Measurements from ENCODE around the gene EPB41L2. TPM values are rescaled to one million over a fixed set of nuclear protein-coding genes. Genes with fewer than 3 reads are reported as not detected.
"Not testable (repeated sequence)": the region's sequence is repeated elsewhere in the genome, so short reads cannot be mapped to it uniquely, and the experiment has no call there.

The EPB41L2 gene
- polyA plus RNA-seq, 5 donors: 174 to 333 (median 271) TPM

DNA sequence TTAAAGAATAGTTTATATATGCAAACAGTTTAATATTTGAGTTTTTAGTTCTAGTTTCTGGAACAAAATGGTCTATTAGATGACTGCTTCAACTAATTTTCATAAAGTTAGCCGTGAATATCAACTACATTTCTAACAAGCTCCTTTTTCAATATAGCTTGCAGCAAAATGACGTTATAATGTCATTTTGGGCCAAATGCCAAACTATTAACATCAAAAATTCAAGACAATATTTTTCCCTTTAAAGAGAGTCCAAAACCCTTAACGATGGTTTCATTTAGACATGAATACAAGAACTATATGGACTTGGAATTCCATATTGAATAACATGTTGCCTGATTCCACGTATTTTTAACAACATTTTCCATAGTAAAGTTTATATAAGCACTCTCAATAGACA, 144.9 kb downstream of the EPB41L2 start:
- DNase-seq: peak in 1 of 2 donors; percentile 39

DNA sequence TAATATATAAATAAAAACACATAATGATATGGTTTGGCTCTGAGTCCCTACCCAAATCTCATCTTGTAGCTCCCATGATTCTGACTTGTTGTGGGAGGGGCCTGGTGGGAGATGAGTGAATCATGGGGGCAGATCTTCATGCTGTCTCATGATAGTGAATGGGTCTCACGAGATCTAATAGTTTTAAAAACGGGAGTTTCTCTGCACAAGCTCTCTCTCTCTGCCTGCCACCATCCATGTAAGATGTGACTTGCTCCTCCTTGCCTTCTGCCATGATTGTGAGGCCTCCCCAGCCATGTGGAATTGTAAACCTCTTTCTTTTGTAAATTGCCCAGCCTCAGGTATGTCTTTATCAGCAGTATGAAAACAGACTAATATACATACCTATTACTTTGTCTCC, 147.4 kb downstream of the EPB41L2 start:
- not testable (repeated sequence) for DNase-seq

DNA sequence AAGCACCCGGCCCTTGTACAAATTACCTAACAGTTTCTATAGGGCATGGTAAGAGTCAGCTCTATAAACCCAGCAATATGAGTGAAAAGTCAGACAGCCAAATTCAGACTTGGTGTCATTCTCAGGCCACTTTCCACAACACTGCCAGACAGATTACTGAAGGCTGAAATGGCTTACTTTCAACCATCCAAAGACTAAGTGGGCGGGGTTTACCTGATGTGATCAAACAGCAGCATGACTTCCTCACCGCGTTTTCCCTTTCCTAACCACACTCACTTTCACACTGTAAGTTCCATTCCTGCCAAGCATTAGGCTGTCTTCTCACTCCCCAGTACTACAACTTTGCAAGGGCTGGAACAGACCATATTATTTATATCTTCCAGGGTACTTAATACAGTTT, 149.9 kb downstream of the EPB41L2 start:
- DNase-seq: no peak

- no peak for DNase-seq
Observed at GRCh38 chr6:130912434-130912833, 150.6 kb downstream of the EPB41L2 start.

- no peak for DNase-seq
Observed at GRCh38 chr6:130908958-130909357, 154.1 kb downstream of the EPB41L2 start.

GRCh38 chr6:130908188-130908587, 154.9 kb downstream of the EPB41L2 start:
- no peak for DNase-seq

DNA sequence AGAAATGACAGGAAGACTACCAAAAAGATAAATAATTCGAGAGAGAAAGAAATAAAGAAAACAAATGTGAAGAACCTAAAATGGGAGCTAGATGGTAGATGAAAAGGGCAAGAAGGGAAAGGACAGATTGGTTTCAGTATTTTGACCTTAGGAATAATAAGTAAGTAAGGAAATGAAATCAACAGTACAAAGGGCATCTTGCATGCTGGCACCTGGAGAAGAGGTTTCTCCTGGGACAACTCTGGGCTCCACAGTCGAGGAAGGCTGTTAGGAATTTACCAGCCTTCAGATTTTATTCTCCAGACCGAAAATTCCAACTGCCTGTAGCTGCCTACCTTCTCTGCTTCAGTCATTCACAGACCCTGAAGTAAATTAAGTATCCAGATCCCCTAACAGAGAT, 155.4 kb downstream of the EPB41L2 start:
- no peak for DNase-seq

GRCh38 chr6:130906736-130907381, 156.2 kb downstream of the EPB41L2 start:
- DNase-seq: no peak

- DNase-seq: no peak
Observed at GRCh38 chr6:130903602-130904001, 159.4 kb downstream of the EPB41L2 start.

DNA sequence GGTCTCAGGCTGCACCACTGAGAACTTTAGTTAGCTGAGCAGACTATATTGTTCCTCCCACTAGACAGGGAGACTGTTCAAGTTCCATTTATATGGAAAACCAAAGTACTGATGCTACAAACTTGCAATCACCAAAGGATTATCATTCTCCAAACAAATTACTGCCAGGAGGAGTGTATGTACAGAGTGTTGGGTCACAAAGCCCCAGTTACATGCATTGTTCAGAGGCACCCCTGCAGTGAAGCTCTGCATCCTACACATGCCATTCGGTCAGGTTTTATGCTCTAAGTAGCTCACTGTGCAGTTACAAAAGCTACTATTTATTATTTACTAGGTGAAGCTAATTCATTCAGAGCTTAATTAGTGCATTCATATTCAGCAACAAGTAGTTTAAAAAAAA, 160.0 kb downstream of the EPB41L2 start:
- no peak for DNase-seq

DNA sequence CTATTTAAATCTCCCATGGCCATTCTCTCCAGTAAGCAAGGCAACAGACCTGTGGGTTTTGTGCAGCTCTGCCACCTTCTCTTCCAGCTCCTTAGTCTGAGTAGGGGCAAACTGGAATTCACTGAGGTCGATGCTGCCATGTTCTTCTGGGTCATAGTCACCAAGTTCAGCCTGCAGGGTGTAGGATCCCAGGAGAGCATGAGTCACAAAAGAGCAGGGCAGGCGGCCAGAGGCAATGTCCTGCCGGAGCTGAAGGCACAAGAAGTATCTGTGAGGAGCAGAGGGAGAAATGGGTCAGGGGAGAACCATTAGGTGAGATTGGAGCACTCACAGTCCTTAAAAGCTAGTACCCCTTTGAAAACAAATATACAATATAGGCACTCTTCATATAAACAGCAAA, 162.1 kb downstream of the EPB41L2 start:
- no peak for DNase-seq

DNA sequence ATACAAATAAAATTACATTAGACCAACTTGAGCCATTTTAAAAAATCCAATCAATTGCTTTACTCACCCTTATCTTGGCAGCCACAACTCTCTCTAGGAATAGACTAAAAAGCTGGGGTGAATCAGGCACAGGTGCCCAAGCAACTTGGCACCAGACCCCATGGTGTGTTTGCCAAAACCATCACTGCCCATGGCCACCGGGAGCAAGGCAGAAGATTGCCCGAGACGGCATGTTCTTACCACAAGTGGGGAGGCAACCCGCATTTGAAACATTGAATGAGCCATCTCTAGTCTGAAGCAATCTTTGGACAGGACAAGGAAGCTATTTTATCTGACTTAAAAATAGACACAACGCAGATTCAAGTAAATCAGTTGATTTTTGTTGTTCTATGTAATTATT, 166.8 kb downstream of the EPB41L2 start:
- DNase-seq: no peak

GRCh38 chr6:130895516-130895915, 167.5 kb downstream of the EPB41L2 start:
- no peak for DNase-seq

DNA sequence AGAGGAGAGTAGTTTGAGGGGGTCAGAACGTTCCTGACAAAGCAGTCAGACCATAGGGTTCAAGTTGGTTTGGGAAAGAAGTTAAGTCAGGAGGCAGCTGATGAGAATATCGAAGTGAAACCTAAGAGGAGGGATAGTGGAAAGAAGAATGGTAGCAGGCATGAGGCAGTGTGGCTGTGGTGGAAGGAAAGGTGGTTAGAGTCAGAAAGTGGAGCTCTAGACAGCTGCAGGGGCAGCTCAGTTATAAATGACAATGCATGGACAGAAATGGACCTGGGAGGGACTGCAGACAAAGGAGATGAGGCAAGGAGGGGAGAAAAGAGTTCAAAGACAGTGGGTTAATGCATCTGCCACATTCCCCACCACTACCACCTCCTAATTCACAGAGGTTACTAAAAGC, 169.3 kb downstream of the EPB41L2 start:
- DNase-seq: no peak

DNA sequence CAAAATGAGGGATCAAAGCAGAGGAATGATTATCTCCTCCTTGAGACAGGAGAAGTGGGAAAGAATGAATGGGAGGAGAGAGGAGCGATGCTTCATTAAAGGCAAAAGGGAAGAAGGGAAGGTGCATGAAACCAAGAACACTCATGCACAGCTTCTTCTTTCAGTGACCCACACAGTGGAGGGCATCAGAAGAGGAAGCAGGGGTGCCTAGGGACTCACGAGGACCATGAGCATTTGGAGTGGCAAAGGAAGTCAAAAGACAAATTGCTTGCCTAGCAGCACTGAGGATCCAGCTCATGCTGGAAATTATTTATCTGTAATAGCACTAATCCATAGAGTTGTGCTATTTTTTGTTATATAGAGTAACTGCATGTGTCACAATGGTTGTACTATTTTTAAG, 169.8 kb downstream of the EPB41L2 start:
- DNase-seq: no peak

DNA sequence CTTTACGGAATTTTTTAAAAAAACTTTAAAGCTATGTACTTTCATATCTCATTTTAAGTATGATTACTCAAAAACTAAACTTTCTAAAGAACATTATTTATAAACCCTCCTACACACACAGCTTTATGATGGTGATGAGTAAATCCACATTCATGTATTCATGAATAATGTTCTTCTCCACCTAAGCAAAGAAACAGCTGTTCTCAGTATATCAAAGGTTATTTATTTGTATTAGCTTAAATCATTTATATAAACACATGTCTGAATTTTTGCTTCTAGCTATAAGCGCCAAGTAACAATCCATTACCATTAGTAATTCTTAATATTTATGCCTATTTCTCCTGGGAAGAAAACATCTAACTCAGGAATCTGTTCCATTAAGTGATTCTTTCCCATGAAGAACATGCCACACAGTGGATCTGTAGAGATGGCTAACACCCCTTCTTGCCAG, 172.5 kb downstream of the EPB41L2 start:
- DNase-seq: no peak

GRCh38 chr6:130889423-130889822, 173.6 kb downstream of the EPB41L2 start:
- DNase-seq: no peak

DNA sequence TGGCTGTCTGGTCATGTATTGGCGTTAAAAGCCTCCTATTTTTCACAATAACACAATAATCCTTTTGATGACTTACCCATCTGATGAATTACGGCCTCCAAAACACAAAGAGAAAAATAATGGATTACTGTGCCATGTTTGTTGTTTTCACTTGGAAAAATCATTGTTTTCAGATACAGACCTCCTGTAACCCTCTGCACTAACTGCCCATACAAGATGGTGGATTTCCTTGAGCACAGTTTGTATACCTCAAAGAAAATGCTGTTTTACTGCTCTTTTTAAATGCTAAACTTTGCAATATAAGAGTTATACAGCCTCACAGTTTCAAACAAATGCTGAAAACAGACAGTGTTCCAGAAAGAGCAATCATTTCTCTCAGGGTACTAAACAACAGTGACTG, 174.8 kb downstream of the EPB41L2 start:
- no peak for DNase-seq

DNA sequence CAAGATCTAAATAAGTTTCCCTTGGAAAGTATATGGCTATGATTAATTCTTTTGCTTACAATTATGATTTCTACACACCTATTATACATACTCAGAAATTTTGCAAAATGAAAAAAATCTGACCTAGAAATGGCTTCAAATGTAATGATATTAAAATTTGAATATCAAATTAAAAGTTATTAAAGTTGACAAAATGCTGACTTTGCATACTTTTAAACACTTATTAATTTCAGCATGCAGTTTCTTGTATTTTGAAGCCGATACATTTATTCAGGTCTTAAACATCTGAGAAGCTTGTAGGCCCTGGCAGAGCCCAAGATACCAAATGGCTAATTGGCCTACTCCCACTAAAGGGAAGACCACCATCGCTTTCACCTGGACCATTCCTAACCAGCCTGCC, 176.1 kb downstream of the EPB41L2 start:
- no peak for DNase-seq

DNA sequence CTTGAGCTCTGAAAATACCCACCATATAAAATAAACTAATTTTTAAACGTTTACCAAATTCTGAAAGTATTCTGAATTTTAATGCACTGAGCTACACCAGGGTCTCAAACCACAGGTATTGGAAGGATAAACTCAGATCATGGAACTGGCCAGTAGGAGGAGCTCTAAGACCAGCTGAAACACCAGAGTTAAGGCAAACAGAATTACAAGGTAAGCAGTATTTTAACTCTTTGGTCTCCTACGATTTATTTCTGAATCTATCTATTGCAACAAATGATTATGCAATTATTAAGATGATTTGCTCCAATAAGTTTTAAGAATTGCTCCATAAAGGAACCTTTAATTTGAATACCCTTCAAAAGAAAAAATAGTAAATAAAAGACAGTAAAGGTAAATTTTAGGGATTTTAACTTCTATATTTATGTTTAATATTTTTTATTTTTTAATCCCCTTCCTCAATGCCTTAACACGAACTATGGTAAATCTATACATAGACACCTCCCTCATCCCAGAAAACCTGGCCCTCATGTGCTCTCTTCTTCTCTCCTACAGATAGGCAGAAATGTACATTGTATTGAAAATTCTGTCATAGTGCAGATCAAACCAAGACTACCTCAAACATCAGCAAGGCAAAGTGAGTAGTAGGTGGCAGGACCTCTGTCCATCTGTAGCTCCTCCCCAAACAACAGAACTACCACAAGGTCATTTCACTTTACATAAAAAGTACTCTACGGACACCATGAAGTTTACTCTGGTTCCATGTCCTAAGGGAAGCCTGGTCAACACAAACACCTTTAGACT, 177.5 kb downstream of the EPB41L2 start:
- peak; percentile 57 to 79 for DNase-seq

GRCh38 chr6:130882370-130882769, 180.7 kb downstream of the EPB41L2 start:
- DNase-seq: no peak

DNA sequence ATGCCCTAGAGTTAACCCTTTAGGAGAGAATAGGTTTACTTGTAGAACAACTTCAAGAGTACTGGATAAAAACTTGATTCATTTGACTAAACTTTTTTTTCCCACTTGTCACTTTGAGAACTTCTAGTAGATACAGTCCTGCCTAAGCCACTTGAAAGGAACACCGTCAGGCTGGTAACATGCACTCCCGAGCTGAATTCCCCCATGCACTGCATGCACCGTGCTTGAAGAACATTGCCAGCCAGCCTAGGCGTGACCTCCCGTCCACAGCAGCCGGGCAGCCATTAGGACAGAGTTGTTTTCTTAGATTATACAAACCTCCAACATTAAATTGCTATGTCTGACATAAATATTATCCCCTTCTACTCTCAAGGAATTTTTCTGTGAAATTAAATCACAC, 183.2 kb downstream of the EPB41L2 start:
- no peak for DNase-seq

GRCh38 chr6:130873746-130874145, 189.3 kb downstream of the EPB41L2 start:
- no peak for DNase-seq
